K562 (cell line): ENCODE measurements around the gene OR6F1. TPM values are rescaled to one million over a fixed set of nuclear protein-coding genes. Genes with fewer than 3 reads are reported as not detected.

Source experiments
- ATAC-seq: fragments of 200-7000 bp; cut with Tn5 transposase; 3 replicates; pipeline ENCODE4 v1.9.1; 2020; ENCODE audit warnings: moderate library complexity
- Bru-seq: library from RNA; stranded (reverse); fragments of 400-500 nt; gene quantifications from one replicate; lab custom pipeline; 2021; lab: Mats Ljungman, UMichigan
- BruChase-seq, 2 experiments: library from RNA; stranded (reverse); fragments of 400-500 nt; gene quantifications; one replicate each; lab custom pipeline; 2021; lab: Mats Ljungman, UMichigan
- BruUV-seq: library from RNA; stranded (reverse); fragments of 400-500 nt; replicated peaks from 2 replicates; lab custom pipeline; 2021; lab: Mats Ljungman, UMichigan
- CTCF ChIA-PET: fragments of 300-600 bp; formaldehyde crosslinking; extraction: SDS; loops from one replicate; lab custom pipeline; 2021; ENCODE audit warnings: low intra/inter-chr PET ratio; lab: Yijun Ruan, JAX
- POLR2A ChIA-PET: fragments of 300-600, 350-650 bp; sonication (Branson Sonifier 250); formaldehyde crosslinking; extraction: SDS; loops from one replicate; lab custom pipeline; 2021; ENCODE audit warnings: antibody characterized with exemption, inconsistent platforms; lab: Yijun Ruan, JAX
- DNase-seq, 4 experiments: peaks; one replicate each; pipeline versions ENCODE4 v3.0.0 to v3.0.0-alpha.2; 2011 to 2018; ENCODE audit warnings: low spot score in 3 of 4, mixed read lengths in 3 of 4; ENCODE audit errors: extremely low read depth in 1 of 4
- FAIRE-seq: peaks from 2 replicates; lab custom pipeline; 2011; peaks lifted over from hg19 to GRCh38; lab: Jason Lieb, UNC
- H2AFZ ChIP-seq: 2 replicates; pipeline ENCODE4 v1.6.0; 2011; ENCODE audit warnings: low read depth, low read length, control low read depth, inconsistent platforms
- H3K27ac ChIP-seq: fragments of 200-600 bp; 3 replicates; pipeline ENCODE4 v1.8.0; 2011; ENCODE audit warnings: low read depth, mild to moderate bottlenecking, control low read depth, inconsistent platforms, low read length, moderate library complexity, mixed read lengths; ENCODE audit errors: extremely low read depth
- H3K27me3 ChIP-seq, 2 experiments: fragments of 300-600 bp in 1 of 2; 2 replicates in 1 of 2; 3 replicates in 1 of 2; pipeline versions ENCODE4 v1.6.0 to v1.8.0; 2011; ENCODE audit warnings: inconsistent platforms in 2 of 2, low read length in 2 of 2, mild to moderate bottlenecking in 1 of 2, mixed read lengths in 1 of 2, moderate library complexity in 1 of 2; ENCODE audit not compliant: control insufficient read depth in 2 of 2, insufficient read depth in 2 of 2
- H3K36me3 ChIP-seq: fragments of 300-600 bp; 3 replicates; pipeline ENCODE4 v1.8.0; 2011; ENCODE audit warnings: mild to moderate bottlenecking, low read length, inconsistent platforms; ENCODE audit not compliant: control insufficient read depth, insufficient read depth
- H3K4me1 ChIP-seq, 2 experiments: fragments of 200-600 bp in 1 of 2; replicated peaks in 1 of 2; 2 replicates in 1 of 2; 3 replicates in 1 of 2; pipeline versions ENCODE4 v1.5.1 to v1.8.0; 2011; ENCODE audit warnings: inconsistent platforms in 2 of 2, low read length in 2 of 2, mild to moderate bottlenecking in 1 of 2, mixed read lengths in 1 of 2, moderate library complexity in 1 of 2; ENCODE audit not compliant: control insufficient read depth in 2 of 2, insufficient read depth in 2 of 2
- H3K4me2 ChIP-seq: 2 replicates; pipeline ENCODE4 v1.6.1; 2011; ENCODE audit warnings: low read length, control low read depth, inconsistent platforms, mixed read lengths; ENCODE audit not compliant: insufficient read depth
- H3K4me3 ChIP-seq: fragments of 200-600 bp; sonication (generic), shearing (Covaris generic); 2 replicates; pipeline ENCODE4 v1.5.1; 2016; ENCODE audit warnings: control low read depth, inconsistent platforms
- H3K79me2 ChIP-seq: fragments of 200-600 bp; 3 replicates; pipeline ENCODE4 v1.8.0; 2011; ENCODE audit warnings: low read length, inconsistent platforms; ENCODE audit not compliant: control insufficient read depth, insufficient read depth
- H3K9ac ChIP-seq, 2 experiments: 2 replicates each; pipeline versions ENCODE4 v1.6.0 to v1.6.1; 2011; ENCODE audit warnings: low read depth in 2 of 2, low read length in 2 of 2, control low read depth in 1 of 2, inconsistent platforms in 1 of 2, mild to moderate bottlenecking in 1 of 2, mixed read lengths in 1 of 2; ENCODE audit not compliant: insufficient read depth in 1 of 2
- H3K9me1 ChIP-seq: one replicate; pipeline ENCODE4 v1.6.0; 2011; ENCODE audit warnings: inconsistent platforms, mild to moderate bottlenecking, low read length, moderate library complexity; ENCODE audit not compliant: control insufficient read depth, insufficient read depth
- H3K9me3 ChIP-seq: replicated peaks from 2 replicates; pipeline ENCODE4 v1.5.1; 2011; ENCODE audit warnings: low read depth, low read length, inconsistent platforms; ENCODE audit not compliant: control insufficient read depth, insufficient read depth
- H4K20me1 ChIP-seq: replicated peaks from 2 replicates; pipeline ENCODE4 v1.6.1; 2011; ENCODE audit warnings: low read length, inconsistent platforms, mixed read lengths; ENCODE audit not compliant: control insufficient read depth, insufficient read depth
- ELF4 ChIP-seq: fragments of 450-650 bp; formaldehyde crosslinking; IDR thresholded peaks from 2 replicates; pipeline ENCODE4 v1.4.0; 2022; ENCODE audit warnings: missing genetic modification characterization
- KHSRP ChIP-seq: fragments of 450-650 bp; IDR thresholded peaks from 2 replicates; pipeline ENCODE4 v1.6.1; 2017
- KLF1 ChIP-seq: fragments of 450-650 bp; IDR thresholded peaks from 2 replicates; pipeline ENCODE4 v1.6.1; 2016; ENCODE audit warnings: missing genetic modification characterization, missing compliant biosample characterization
- RERE ChIP-seq: sonication (generic); formaldehyde crosslinking; IDR thresholded peaks from 2 replicates; pipeline ENCODE4 v1.8.0; 2023; ENCODE audit warnings: missing genetic modification reagents, mild to moderate bottlenecking, borderline replicate concordance
- SMAD2 ChIP-seq: fragments of 150-350 bp; IDR thresholded peaks from 2 replicates; pipeline ENCODE4 v1.6.1; 2014; ENCODE audit warnings: low read depth, mild to moderate bottlenecking, low read length
- SRSF3 ChIP-seq: fragments of 200-400 bp; formaldehyde crosslinking; IDR thresholded peaks from 2 replicates; pipeline ENCODE4 v1.6.1; 2016; ENCODE audit warnings: mild to moderate bottlenecking, low read length, moderate library complexity; ENCODE audit not compliant: insufficient read depth
- ZNF165 ChIP-seq: fragments of 250-450 bp; sonication (Bioruptor Pico); IDR thresholded peaks from 2 replicates; pipeline ENCODE4 v1.4.0; 2020; ENCODE audit warnings: borderline replicate concordance
- ZNF174 ChIP-seq: fragments of 250-450 bp; sonication (Bioruptor Pico); IDR thresholded peaks from 2 replicates; pipeline ENCODE4 v1.4.0; 2020; ENCODE audit warnings: mild to moderate bottlenecking
- ZNF655 ChIP-seq: fragments of 250-450 bp; sonication (Bioruptor Pico); IDR thresholded peaks from 2 replicates; pipeline ENCODE4 v1.5.0; 2021
- WGBS: fragments of 100-300 bp; shearing (Covaris generic); methylation state at CpG from one replicate; pipeline ENCODE4 v1.1.6; 2016; ENCODE audit warnings: low coverage, mixed read lengths; ENCODE audit not compliant: insufficient coverage; ENCODE audit errors: missing lambda C conversion rate; 5-methylcytosine and 5-hydroxymethylcytosine counted together
- in situ Hi-C: fragments of 300-500 bp; cut with MboI; formaldehyde crosslinking; loops from 4 replicates; pipeline ENCODE4 v1.15.0; 2018; ENCODE audit warnings: inconsistent platforms, mixed read lengths
- intact Hi-C: fragments of 100-400 bp; cut with micrococcal nuclease; formaldehyde crosslinking; loops from 2 replicates; pipeline ENCODE4 v1.14.2; 2022
- long read RNA-seq, 3 experiments: library from polyadenylated mRNA in 2 of 3; library from RNA in 1 of 3; unstranded in 2 of 3; stranded (forward) in 1 of 3; transcript quantifications; one replicate each; pipeline ENCODE4 v2.0.0, GENCODE V29; 2019 to 2022
- polyA minus RNA-seq, 3 experiments: library from RNA; depleted of rRNA, polyadenylated mRNA; stranded (reverse); fragments of >200 nt; gene quantifications; 2 replicates each; pipeline ENCODE4 v1.2.3, GENCODE V29; 2011
- polyA plus RNA-seq, 8 experiments: library from polyadenylated mRNA; depleted of rRNA in 4 of 8; stranded (reverse) in 5 of 8; unstranded in 3 of 8; fragments of >200 nt; fragmentation: Nextera tagmentation in 2 of 8; fragmentation: Illumina TruSeq in 1 of 8; extraction: Ambion mirVana in 2 of 8; extraction: Trizol in 1 of 8; gene quantifications; 2 replicates each; pipeline versions ENCODE4 v1.2.1 to v1.2.3, GENCODE V29; 2011 to 2014; ENCODE audit warnings: inconsistent platforms in 1 of 8, missing spikeins in 1 of 8
- total RNA-seq, 7 experiments: library from RNA; depleted of rRNA in 6 of 7; stranded (reverse); fragments of >200 nt in 6 of 7; fragmentation: Illumina TruSeq in 2 of 7; extraction: Trizol in 2 of 7; gene quantifications; 2 replicates each; pipeline versions ENCODE4 v1.2.1 to v1.2.3, GENCODE V29; 2011 to 2021; ENCODE audit warnings: low replicate concordance in 1 of 7
- TF ChIP-seq, protein P1 (sequence below): conservative IDR thresholded peaks from 2 replicates; pipeline ENCODE4 v1.6.1; 2011; ENCODE audit warnings: low read depth, mild to moderate bottlenecking, low read length; ENCODE audit not compliant: control insufficient read depth
- TF ChIP-seq, protein P2 (sequence below): fragments of 250-450 bp; sonication (Bioruptor Pico); IDR thresholded peaks from 2 replicates; pipeline ENCODE4 v1.8.0; 2021; ENCODE audit warnings: moderate library complexity, mild to moderate bottlenecking, inconsistent platforms

Gene OR6F1
- not detected in 2 replicates for total RNA-seq (2011; cell fraction: chromatin; rRNA removed; ENCODE audit: low replicate concordance)
- total RNA-seq (2011; cell fraction: nucleolus; rRNA removed): not detected in 2 replicates
- not detected in 2 replicates for total RNA-seq (2011; cell fraction: nucleoplasm; rRNA removed)
- total RNA-seq (2014; rRNA removed): not detected in 2 replicates
- not detected in 2 replicates for total RNA-seq (2014; rRNA removed; fragmentation: Illumina TruSeq; extraction: Trizol)
- not detected in 2 replicates for total RNA-seq (2015; rRNA removed; fragmentation: Illumina TruSeq; extraction: Trizol)
- not detected in 2 replicates for total RNA-seq (2021)
- polyA plus RNA-seq (2011; rRNA removed): not detected in 2 replicates
- not detected in 2 replicates for polyA plus RNA-seq (2011; cell fraction: cytosol; rRNA removed)
- polyA plus RNA-seq (2011; cell fraction: nucleus; rRNA removed): not detected in 2 replicates
- not detected in 2 replicates for polyA plus RNA-seq (2012)
- polyA plus RNA-seq (2014; fragmentation: Illumina TruSeq; extraction: Trizol): not detected in 2 replicates
- not detected for polyA plus RNA-seq (2014; fragmentation: Nextera tagmentation; extraction: Ambion mirVana)
- not detected in 2 replicates for polyA plus RNA-seq (2014; rRNA removed)
- not detected in 2 replicates for polyA minus RNA-seq (2011; rRNA and poly(A)+ RNA removed)
- not detected in 2 replicates for polyA minus RNA-seq (2011; cell fraction: cytosol; rRNA and poly(A)+ RNA removed)
- not detected in 2 replicates for polyA minus RNA-seq (2011; cell fraction: nucleus; rRNA and poly(A)+ RNA removed)
- Bru-seq, nascent RNA: not detected
- not detected for BruChase-seq, experiment 1, labeled RNA remaining after a 2-hour chase
- BruChase-seq, experiment 2, labeled RNA remaining after a 6-hour chase: not detected
- long read RNA-seq, experiment 1: 0 reads
- long read RNA-seq, experiment 2: 0 reads
- long read RNA-seq, experiment 3: 0 reads

DNA sequence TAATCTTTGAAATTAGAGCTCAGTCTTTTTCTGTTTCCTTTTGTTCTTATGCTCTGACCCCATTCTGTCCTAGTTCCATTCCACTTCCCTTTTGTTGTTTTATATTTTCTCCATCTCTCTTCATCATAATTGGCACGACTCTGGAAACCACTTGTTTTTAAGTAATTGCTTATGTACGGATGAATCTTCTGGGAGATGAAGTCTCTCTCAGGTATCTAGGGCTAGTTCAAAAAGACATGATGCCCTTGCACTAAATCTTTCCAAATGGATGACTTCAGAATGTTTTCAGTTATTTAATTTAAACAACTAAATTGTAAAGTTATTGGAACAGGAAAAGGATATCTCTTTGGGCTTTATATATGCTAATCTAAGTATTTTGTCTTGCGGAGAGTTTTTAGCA is at the start of gene OR6F1:
TSS of gene OR6F1 (minus strand) at position 101 of the 400 bp plus-strand sequence. CDS start 3,891 bp downstream, outside the sequence.
- 2% methylated on average over 3 of the region's 3 CpGs for WGBS
- Histone ChIP-seq H3K36me3 (no peaks in the 10 kb centered on the region), H3K27ac (no peak within 1 kb of the TSS), H3K4me2 (no peak within 1 kb of the TSS), H3K79me2 (no peaks in the 10 kb centered on the region), H4K20me1 (no peaks in the 10 kb centered on the region), H3K9me1 (no peaks in the 10 kb centered on the region), H3K9me3 (peaks cover 7% of the 10 kb centered on the region; the same call in 1 of the 2 replicates), H3K27me3 (no peaks in the 10 kb centered on the region), H3K9ac (no peak within 1 kb of the TSS), H3K4me1 (no peaks in the 10 kb centered on the region), H3K4me3 (no peak within 1 kb of the TSS), H2AFZ (no peak within 1 kb of the TSS)
- ATAC-seq: no peak
- no peak for DNase-seq
- no TSS peak for BruUV-seq
- POLR2A ChIA-PET: no interaction called here
- intact Hi-C loops: no loop called here
- in situ Hi-C loops: no loop called here
- CTCF ChIA-PET: no interaction called here
- no peak for FAIRE-seq
- TF ChIP-seq, protein P1, sequence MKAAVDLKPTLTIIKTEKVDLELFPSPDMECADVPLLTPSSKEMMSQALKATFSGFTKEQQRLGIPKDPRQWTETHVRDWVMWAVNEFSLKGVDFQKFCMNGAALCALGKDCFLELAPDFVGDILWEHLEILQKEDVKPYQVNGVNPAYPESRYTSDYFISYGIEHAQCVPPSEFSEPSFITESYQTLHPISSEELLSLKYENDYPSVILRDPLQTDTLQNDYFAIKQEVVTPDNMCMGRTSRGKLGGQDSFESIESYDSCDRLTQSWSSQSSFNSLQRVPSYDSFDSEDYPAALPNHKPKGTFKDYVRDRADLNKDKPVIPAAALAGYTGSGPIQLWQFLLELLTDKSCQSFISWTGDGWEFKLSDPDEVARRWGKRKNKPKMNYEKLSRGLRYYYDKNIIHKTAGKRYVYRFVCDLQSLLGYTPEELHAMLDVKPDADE: no peak
- TF ChIP-seq RERE (CRISPR knock-in tag) (no peak), ELF4 (no peak), ZNF174 (CRISPR knock-in tag) (no peak), ZNF165 (CRISPR knock-in tag) (no peak), KLF1 (tag) (no peak), SRSF3 (no peak), ZNF655 (CRISPR knock-in tag) (no peak), SMAD2 (no peak), KHSRP (no peak)
- TF ChIP-seq, protein P2, sequence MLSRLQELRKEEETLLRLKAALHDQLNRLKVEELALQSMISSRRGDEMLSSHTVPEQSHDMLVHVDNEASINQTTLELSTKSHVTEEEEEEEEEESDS (CRISPR knock-in tag): no peak
